HCT116 (cell line): Measurements from ENCODE around the gene PPP2R5B.

Experiments
- EZH2phosphoT487 ChIP-seq: fragments of 200-600 bp; IDR thresholded peaks from 2 replicates; pipeline ENCODE4 v1.6.1; 2018; ENCODE audit warnings: antibody characterized with exemption, borderline replicate concordance
- FOSL1 ChIP-seq: IDR thresholded peaks from 2 replicates; pipeline ENCODE4 v1.6.1; 2012; ENCODE audit warnings: low read depth
- REST ChIP-seq: IDR thresholded peaks from 2 replicates; pipeline ENCODE4 v1.6.1; 2012; ENCODE audit warnings: low read depth
- SP1 ChIP-seq: IDR thresholded peaks from 2 replicates; pipeline ENCODE4 v1.6.1; 2012; ENCODE audit warnings: low read depth
- ZFX ChIP-seq: fragments of 450-650 bp; IDR thresholded peaks from 2 replicates; pipeline ENCODE4 v1.6.1; 2017
- TF ChIP-seq, protein P1 (sequence below), 3 experiments: fragments of 200-600 bp in 1 of 3; sonication (generic) in 1 of 3; IDR thresholded peaks in 2 of 3; conservative IDR thresholded peaks in 1 of 3; 2 replicates each; pipeline ENCODE4 v1.5.1; 2012 to 2017; ENCODE audit warnings: low read depth in 2 of 3, low read length in 2 of 3, antibody characterized with exemption in 1 of 3, borderline replicate concordance in 1 of 3, control low read depth in 1 of 3, mild to moderate bottlenecking in 1 of 3, mixed read lengths in 1 of 3, mixed run types in 1 of 3, moderate library complexity in 1 of 3; ENCODE audit not compliant: insufficient read depth in 1 of 3

DNA sequence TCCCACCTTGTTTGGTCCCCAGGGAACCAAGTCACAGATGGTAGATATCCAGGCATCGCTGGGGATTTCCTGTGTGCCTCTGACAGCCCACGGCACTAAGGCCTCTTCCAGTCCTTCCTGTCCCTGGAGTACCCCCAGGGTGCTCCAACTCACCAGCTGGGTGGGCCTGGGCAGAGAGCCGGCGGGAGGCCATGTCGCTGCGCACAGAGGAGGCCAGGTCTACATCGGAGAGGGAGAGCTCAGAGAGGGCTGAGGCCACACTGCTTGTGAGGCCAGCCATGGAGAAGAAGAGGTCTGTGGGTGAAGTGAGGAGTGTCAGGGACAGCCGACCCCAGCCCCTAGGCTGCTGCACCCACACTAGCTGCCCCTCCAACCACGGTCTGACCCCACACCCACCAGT is 12.8 kb upstream of the PPP2R5B start:
- TF ChIP-seq ZFX, result no peak
- TF ChIP-seq, protein P1, sequence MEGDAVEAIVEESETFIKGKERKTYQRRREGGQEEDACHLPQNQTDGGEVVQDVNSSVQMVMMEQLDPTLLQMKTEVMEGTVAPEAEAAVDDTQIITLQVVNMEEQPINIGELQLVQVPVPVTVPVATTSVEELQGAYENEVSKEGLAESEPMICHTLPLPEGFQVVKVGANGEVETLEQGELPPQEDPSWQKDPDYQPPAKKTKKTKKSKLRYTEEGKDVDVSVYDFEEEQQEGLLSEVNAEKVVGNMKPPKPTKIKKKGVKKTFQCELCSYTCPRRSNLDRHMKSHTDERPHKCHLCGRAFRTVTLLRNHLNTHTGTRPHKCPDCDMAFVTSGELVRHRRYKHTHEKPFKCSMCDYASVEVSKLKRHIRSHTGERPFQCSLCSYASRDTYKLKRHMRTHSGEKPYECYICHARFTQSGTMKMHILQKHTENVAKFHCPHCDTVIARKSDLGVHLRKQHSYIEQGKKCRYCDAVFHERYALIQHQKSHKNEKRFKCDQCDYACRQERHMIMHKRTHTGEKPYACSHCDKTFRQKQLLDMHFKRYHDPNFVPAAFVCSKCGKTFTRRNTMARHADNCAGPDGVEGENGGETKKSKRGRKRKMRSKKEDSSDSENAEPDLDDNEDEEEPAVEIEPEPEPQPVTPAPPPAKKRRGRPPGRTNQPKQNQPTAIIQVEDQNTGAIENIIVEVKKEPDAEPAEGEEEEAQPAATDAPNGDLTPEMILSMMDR (IDR thresholded peaks at IDR 0.05 in 2 of 3, conservative IDR thresholded peaks at IDR 0.05 in 1 of 3; ENCODE audit: borderline replicate concordance in 1 of 3, insufficient read depth in 1 of 3, low read depth in 2 of 3, low read length in 2 of 3), result no peak
- TF ChIP-seq REST, result no peak
- TF ChIP-seq FOSL1, result no peak
- no peak for TF ChIP-seq SP1
- TF ChIP-seq EZH2phosphoT487, result no peak
